NB4 (cell line): Measurements from ENCODE around the gene SYNPO.

ENCODE experiments used
- DNase-seq: peaks from one replicate; pipeline ENCODE4 v3.0.0; 2010; ENCODE audit warnings: low read depth
- H3K4me3 ChIP-seq: one replicate; pipeline ENCODE4 v1.5.1; 2011; ENCODE audit warnings: mild to moderate bottlenecking, low read depth, low read length, moderate library complexity
- MAX ChIP-seq: IDR thresholded peaks from 2 replicates; pipeline ENCODE4 v1.6.1; 2011; ENCODE audit warnings: low read depth, low read length
- MYC ChIP-seq: IDR thresholded peaks from 2 replicates; pipeline ENCODE4 v1.6.1; 2011; ENCODE audit warnings: low read depth, low read length
- POLR2A ChIP-seq: IDR thresholded peaks from 2 replicates; pipeline ENCODE4 v1.6.1; 2011; ENCODE audit warnings: mild to moderate bottlenecking; ENCODE audit not compliant: insufficient read length; ENCODE audit errors: extremely low read depth
- TF ChIP-seq, protein P1 (sequence below): IDR thresholded peaks from one replicate; pipeline ENCODE4 v1.5.1; 2012; ENCODE audit warnings: low read depth, low read length

The SYNPO gene

DNA sequence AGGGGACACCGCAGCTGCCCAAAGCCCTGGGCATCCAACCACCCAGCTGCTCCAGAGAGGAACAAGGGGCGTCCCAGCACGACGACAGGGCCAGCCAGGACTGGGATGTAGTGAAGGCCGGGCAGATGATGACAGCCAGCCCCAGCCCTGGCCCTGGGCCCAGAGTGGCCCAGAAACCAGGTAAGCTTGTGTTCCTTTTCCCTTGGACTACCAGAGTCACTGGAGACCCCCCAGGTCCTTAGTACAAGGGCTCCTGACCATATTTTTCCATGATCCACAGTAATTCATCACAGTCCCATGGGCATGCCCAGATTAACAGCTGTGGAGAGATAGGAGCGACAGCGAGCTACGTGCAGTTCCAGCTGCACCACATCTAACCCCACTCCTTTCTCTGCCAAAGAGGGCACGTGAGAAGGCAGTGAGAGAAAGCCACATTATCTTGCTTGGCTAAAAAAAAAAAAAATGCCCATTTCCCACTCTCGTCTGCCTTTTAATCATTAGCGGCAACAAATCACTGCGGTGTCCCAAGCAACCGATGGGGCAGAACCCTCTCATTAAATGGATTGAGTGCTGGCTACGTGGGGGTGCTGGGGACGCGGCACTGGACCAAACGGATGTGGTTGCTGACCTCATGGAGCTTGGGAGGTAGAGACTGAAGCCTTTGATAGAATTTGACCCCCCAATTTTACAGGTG, 21.7 kb upstream of the SYNPO start:
- DNase-seq, result no peak
- no peak overlapping the region for H3K4me3 ChIP-seq
- TF ChIP-seq MYC, result no peak
- TF ChIP-seq MAX, result no peak
- no peak for TF ChIP-seq POLR2A

DNA sequence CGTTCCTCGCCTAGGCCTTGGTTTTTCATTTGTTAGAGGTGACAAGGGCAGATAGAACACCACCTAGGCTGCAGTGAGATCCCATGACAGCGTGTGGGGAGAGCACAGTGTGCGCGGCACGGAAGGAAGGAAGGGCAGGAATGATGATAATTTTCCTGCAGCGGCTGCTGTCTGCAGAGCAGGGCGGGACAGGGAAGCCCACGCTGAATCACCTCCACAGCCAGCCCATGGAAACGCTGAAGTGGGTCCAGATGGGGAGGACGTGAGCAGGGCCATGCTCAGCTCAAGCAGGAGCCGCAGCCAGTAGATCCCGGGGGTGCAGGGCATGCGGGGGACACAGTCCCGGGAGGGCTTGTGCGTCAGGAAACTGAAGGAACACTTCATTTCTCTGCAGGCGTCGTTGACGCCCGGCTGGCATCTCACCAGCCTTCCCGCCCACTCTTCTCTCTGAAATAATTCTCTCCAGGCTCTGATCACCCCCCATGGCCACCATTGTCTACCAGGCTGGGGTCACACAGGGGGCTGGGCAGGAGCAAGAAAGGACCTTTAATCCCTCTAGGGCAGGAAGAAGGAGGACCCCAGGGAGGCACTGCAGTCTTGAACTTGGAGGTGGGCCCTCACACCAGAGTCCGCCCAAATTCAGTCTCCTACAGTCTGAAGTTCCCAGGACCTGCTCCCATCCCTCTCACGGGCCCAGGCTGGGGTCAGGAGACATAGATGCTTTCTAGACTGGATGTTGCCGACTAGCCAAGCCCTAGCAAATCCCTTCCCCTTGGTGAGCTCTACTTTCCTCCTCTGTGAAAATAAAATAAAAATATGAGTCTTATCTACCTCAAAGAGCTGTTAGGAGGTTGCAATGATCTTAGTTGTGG, 20.9 kb upstream of the SYNPO start:
- no peak for TF ChIP-seq MYC
- TF ChIP-seq, protein P1, sequence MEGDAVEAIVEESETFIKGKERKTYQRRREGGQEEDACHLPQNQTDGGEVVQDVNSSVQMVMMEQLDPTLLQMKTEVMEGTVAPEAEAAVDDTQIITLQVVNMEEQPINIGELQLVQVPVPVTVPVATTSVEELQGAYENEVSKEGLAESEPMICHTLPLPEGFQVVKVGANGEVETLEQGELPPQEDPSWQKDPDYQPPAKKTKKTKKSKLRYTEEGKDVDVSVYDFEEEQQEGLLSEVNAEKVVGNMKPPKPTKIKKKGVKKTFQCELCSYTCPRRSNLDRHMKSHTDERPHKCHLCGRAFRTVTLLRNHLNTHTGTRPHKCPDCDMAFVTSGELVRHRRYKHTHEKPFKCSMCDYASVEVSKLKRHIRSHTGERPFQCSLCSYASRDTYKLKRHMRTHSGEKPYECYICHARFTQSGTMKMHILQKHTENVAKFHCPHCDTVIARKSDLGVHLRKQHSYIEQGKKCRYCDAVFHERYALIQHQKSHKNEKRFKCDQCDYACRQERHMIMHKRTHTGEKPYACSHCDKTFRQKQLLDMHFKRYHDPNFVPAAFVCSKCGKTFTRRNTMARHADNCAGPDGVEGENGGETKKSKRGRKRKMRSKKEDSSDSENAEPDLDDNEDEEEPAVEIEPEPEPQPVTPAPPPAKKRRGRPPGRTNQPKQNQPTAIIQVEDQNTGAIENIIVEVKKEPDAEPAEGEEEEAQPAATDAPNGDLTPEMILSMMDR, result no peak
- TF ChIP-seq MAX, result no peak
- TF ChIP-seq POLR2A, result no peak
- DNase-seq, result no peak
- no peak overlapping the region for H3K4me3 ChIP-seq

DNA sequence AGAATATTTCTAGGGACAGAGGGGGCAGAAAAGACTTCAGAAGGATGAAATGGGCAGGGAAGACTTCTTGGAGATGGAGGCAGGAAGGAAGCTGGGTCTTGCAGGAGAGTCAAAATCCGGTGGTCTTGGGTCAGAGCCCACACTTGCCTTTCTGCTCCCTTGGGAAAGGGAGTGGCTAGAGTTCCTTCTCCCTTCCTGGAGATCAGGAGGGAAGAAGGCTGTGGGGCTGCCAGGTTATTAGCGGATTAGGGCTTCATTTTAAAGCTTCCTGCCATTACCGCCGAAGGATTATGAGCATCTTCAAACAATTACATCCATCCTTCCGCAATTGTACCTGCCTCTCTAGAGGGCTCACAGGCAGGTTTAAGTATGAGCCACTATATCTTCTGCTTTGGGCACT, 19.2 kb upstream of the SYNPO start:
- DNase-seq, result no peak
- no peak for TF ChIP-seq MYC
- TF ChIP-seq, protein P1, result no peak
- TF ChIP-seq POLR2A, result no peak
- TF ChIP-seq MAX, result no peak
- H3K4me3 ChIP-seq, result no peak overlapping the region

DNA sequence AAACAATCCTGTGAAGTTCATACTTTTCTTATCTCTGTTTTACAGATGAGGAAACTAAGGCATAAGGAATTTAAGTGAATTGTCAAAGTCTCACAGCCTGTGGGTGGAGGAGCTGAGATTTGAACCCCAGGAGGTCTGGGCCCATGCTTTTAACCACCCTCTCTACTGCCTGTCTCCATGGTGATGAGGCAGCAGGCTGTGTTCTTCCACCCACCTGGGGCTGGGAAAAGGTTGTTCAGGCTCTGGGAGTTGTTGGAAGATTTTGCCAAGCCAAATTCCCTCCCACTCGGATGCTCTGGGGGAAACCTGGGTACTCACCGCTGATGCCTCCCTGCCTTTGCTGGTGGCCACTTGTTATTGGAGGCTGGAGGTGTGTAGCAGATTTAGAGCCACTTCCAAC, 18.3 kb upstream of the SYNPO start:
- no peak overlapping the region for H3K4me3 ChIP-seq
- TF ChIP-seq MYC (no peak), MAX (no peak), POLR2A (no peak)
- TF ChIP-seq, protein P1, result no peak
- DNase-seq, result no peak

DNA sequence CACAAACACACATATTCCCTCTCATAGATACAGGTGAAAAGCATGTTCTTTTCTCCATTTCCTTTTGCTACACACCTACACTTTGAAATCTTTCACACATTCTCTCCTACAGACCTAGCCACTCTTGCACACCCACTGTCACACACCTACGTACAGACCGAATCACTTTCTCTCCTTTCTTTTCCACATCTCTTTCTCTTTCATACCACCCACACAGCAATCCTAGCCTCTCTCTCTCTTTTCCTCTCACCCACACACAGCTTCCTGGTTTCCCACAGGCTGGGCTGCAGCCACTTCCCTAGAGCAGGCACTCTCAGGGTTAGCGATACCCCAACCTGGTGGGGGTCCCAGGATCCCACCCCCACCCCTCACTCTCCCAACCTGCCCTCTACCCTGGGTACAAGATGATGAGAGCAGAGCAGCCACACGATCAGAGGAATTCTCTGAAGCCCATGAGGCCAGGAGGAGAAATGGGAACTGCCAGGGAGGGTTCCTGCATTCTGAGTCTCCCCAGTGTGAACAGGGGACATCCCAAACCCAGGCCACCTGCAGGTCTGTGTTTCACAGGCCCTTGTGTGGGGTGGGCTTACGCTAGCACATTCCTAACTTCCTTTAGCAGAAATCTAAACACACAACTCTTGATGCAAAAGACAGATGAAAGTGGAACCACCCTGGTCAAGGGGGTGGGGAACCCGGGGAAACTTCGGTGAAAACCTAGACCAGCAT, 17.1 kb upstream of the SYNPO start:
- no peak for TF ChIP-seq MAX
- TF ChIP-seq, protein P1, result no peak
- no peak for TF ChIP-seq MYC
- no peak for TF ChIP-seq POLR2A
- no peak for DNase-seq
- no peak overlapping the region for H3K4me3 ChIP-seq

- H3K4me3 ChIP-seq, result no peak overlapping the region
- TF ChIP-seq MAX (no peak), MYC (no peak), POLR2A (no peak)
- TF ChIP-seq, protein P1, result no peak
- no peak for DNase-seq
Observed at GRCh38 chr5:150623878-150624216, 16.6 kb upstream of the SYNPO start.
